CD4-positive, alpha-beta T cell treated with Interleukin-15 for 4 hours (primary cell): ENCODE data around the gene MIER2.
"Not testable (repeated sequence)": the region's sequence is repeated elsewhere in the genome, so short reads cannot be mapped to it uniquely, and the experiment has no call there.

ENCODE experiments used
- DNase-seq: peaks from one replicate; pipeline ENCODE4 v3.0.0-alpha.2; 2020; ENCODE audit warnings: low spot score

The MIER2 gene, protein sequence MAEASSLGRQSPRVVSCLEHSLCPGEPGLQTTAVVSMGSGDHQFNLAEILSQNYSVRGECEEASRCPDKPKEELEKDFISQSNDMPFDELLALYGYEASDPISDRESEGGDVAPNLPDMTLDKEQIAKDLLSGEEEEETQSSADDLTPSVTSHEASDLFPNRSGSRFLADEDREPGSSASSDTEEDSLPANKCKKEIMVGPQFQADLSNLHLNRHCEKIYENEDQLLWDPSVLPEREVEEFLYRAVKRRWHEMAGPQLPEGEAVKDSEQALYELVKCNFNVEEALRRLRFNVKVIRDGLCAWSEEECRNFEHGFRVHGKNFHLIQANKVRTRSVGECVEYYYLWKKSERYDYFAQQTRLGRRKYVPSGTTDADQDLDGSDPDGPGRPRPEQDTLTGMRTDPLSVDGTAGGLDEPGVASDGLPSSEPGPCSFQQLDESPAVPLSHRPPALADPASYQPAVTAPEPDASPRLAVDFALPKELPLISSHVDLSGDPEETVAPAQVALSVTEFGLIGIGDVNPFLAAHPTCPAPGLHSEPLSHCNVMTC

GRCh38 chr19:344625-345319 lies at the start of gene MIER2:
MIER2 (minus strand) TSS chr19:344796; CDS start chr19:344782, 14 bp downstream.
- DNase-seq: peak; percentile 91

GRCh38 chr19:393560-393959 lies 49.0 kb upstream of the MIER2 start:
- not testable (repeated sequence) for DNase-seq

DNA sequence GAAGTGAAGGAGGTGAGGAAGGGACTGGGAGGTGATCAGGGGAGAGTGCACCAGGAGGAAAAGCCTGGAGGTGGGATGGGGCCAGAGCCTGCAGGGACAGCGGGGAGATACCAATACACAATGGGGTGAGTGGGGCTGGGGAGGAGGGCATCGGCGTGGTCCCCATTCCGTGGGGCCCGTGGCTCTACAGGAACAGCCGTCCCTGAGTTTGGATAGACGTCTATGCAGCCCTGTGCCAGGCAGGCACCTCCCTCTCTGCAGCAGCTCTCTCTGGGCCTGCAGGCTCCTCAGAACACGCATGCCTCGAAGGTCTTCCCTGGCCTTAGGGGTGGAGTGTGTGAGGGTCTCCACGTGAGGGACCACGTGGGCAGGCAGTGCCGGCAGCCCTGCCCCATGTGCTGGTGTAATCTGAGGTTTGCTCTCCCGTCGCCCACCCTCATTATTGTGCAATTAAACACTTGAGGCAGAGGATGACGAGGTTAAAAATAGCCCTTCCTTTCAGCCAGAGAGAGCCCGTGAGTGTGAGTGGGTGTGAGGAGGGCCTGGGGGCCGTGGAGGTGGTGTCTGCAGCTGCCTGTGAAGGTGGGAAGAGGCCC lies 47.9 kb upstream of the MIER2 start:
- no peak for DNase-seq

DNA sequence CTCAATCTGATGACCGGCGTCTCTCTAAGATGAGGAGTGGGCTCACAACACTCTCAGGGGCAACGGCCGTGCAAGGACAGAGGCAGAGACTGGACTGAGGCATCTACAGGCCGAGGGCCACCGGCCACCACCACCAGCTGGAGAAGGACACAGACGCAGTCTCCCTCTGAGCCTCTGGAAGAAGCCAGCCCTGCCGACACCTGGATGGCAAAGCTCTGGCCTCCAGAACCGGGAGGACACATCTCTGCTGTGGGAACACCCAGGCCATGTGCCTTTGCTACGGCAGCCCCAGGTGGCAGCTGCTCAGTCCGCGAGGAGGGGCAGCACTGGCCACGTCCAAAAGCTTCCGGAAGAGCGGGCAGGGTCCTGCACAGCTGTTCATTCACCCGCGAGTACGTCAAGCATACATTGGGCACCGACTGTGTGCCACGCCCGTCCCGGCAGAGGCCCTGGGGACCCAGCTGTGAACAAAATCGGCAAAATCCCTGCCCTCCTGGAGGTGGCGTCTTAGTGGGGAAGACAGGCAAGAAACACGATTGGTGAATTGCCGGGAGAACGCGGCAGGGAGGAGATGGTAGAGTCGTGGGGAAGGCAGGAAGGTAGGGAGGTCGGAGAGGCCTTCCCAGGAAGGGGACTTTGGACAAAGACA lies 47.3 kb upstream of the MIER2 start:
- no peak for DNase-seq

- DNase-seq: no peak
Measured at GRCh38 chr19:391207-391557, 46.6 kb upstream of the MIER2 start.

DNA sequence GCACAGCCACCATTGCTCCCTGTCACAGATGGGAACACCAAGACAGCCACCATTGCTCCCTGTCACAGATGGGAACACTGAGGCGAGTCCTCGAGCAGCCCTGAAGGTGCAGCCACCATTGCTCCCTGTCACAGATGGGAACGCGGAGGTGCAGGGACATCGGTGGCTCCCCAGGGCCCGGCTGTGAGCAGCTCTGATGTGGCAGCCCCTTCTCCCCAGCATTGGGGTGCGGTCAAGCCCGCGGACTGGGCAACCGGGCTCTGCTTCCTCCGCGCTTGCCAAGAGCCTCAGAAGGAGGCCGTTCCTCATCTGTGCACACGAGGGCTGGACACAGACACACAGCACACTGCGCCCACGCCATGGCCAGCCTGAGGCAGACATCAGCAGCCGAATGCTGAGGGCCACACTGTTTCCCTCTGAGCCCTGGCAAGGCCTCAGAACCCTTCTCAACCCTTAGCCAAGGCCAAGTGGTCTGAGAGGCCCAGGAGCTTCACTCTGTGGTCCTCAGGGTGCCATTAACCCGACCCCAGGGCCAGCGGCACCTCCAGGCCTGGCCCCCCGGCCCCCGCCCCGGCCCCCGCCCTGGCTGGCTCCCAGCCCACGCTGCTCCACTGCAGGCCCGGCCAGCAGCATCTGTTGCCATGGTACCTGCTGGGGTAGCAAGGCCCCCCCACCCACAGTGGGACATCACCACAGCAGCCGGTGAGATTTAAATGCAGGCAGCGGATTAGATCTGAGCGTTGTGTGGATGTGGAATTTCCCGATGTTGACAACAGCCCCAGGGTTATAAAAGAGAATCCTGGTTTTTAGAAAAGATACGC lies 46.0 kb upstream of the MIER2 start:
- no peak for DNase-seq

DNA sequence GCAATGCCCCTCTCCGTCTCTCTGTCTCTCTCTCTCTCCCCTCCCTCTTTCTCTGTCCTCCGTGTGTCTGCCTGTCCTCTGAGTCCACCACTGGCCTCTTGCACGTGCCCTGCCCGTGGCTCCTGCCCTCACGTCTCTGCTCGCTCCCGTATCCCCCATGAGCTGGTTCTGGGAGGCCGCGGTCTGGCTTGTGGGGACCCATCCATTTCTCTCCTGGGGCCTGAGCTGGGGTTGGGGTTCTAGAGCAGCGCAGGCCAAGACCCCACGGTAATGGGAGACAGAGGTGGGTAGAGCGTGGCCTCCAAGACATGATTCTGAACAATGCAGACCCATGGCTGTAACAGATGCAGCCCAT lies 45.3 kb upstream of the MIER2 start:
- no peak for DNase-seq

GRCh38 chr19:389255-389934 lies 44.8 kb upstream of the MIER2 start:
- no peak for DNase-seq

DNA sequence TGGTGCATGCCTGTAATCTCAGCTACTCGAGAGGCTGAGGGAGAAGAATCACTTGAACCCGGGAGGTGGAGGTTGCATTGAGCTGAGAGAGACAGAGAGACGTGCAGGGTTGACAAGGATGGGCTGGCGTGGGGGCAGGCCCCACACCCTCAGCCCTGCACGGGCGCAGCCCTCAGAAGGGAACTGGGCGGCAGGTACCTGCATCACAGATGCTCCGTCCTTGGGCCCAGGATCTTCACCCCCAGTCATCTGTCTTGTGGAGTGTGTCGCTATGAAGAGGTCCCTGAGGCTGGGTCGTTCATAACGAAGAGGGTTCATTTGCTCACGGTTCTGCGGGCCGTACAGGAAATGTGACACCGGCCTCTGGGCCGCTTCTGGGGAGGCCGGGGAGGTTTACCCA lies 44.1 kb upstream of the MIER2 start:
- no peak for DNase-seq

DNA sequence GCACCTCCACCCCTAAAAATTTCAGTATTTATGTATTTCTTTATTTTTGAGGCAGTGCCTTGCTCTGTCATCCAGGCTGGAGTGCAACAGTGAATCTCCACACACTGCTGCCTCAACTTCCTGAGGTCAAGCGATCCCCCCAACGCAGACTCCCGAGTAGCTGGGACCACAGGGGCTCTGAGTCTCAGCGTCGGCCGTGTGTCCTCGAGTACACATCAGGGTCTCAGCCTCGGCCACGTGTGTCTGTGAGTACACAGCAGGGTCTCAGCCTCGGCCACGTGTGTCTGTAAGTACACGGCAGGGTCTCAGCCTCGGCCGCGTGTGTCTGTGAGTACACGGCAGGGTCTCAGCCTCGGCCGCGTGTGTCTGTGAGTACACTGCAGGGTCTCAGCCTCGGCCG lies 43.2 kb upstream of the MIER2 start:
- no peak for DNase-seq

GRCh38 chr19:386632-387301 lies 42.2 kb upstream of the MIER2 start:
- DNase-seq: not testable (repeated sequence)

GRCh38 chr19:386189-386588 lies 41.6 kb upstream of the MIER2 start:
- not testable (repeated sequence) for DNase-seq

GRCh38 chr19:384799-385169 lies 40.2 kb upstream of the MIER2 start:
- DNase-seq: no peak

DNA sequence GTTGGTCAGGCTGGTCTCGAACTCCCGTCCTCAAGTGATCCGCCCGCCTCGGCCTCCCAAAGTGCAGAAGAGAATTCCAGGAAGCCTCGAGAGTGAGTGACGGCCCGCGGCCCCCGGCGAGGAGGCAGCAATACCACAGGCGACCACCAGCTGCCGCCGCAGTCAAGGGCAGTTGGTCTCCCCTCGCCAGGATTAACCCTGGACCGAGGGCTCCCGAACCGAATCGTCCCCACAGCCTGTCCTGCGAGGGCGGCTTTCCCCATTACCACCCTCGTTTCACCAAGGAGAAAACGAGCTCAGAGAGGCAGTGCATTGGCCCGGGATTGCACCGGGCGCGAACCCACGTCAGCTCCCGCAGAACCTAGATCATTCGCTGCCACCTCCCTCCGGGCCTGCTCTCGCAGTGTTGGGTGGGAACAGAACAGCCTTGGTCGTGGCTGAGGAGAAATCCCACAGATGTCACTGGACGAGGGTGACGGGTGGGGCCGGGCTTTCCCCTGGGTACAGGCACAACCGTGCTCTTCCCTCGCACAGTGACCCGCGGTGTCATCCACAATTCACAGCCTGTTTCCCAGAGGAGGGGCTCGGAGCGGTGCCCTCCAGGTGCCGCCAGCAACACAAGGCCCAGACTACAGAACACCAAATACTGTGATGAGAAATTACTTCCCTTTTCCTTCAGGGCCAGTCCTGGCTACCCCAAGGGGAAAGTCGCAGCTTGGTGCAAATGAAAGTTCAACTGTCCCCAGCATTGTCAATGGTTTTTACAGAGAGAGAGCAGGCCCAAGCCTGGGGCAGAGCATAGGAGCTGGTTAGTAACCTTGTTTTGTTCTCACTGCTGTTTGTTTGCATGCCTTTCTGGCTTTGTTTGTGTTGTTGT lies 39.6 kb upstream of the MIER2 start:
- no peak for DNase-seq

DNA sequence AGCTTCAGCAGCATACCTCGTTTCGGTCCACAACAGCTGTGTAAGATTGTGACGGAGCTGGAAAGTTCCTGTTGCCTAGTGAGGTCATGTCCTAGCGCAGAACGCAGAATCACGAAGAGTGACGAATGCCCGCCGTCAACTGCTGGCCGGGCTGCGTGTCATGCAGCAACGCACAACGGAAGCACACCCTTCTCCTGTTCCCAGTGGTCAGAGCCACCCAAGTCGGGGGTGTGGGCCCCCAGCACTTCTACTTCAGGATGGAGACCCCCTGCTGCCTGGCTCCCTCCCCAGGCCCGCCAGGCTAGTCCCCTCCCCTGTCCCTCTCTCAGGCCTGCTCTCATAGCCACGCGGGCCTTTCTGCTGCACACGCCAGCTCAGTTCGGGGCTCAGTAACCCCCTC lies 38.4 kb upstream of the MIER2 start:
- no peak for DNase-seq

DNA sequence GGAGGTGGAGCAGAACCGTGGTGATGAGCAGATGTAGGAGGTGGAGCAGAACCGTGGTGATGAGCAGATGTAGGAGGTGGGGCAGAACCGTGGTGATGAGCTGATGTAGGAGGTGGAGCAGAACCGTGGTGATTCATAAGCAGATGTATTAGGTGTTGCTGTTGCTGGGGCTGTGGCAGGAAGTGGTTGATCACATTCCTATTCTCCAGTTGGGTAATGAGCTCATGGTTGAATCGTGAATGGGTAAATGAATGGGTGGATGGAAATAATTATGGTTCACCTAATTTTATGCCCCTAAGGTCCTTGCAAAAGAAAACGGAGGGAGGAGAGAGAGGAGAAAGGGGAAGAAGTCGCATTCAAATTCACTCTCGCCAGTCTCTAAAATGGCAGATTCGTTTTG lies 38.0 kb upstream of the MIER2 start:
- DNase-seq: peak; percentile 58

GRCh38 chr19:381901-382300 lies 37.3 kb upstream of the MIER2 start:
- DNase-seq: not testable (repeated sequence)

DNA sequence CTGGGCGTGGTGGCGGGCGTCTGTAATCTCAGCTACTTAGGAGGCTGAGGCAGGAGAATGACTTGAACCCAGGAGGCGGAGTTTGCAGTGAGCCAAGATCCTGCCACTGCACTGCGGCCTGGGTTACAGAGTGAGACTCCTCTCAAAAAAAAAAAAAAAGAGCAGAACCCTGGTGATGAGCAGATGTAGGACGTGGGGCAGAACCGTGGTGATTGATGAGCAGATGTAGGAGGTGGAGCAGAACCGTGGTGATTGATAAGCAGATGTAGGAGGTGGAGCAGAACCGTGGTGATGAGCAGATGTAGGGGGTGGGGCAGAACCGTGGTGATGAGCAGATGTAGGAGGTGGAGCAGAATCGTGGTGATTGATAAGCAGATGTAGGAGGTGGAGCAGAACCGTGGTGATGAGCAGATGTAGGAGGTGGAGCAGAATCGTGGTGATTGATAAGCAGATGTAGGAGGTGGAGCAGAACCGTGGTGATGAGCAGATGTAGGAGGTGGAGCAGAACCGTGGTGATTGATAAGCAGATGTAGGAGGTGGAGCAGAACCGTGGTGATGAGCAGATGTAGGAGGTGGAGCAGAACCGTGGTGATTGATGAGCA lies 36.1 kb upstream of the MIER2 start:
- DNase-seq: not testable (repeated sequence)

DNA sequence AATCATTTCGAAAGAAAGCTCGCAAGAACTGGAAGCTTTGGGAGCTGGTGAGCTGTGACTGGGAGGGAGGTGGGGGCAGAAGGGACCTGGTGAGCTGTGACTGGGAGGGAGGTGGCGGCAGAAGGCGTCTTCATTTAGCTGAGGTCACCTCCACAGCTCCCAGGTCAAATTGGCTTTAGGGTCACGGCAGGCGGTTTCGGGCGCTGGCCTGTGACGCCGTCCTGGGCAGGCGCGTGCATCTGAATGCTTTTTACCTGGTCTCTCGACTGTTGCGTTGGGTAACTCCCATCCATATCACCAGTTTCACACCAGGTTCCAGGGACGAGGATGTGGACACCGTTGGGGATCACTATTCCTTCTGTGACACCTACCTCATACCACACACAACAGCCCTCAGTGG lies 35.2 kb upstream of the MIER2 start:
- no peak for DNase-seq
